Neutrophil (primary cell): ENCODE results near the gene LDLRAD4.

Source experiments
- H3K27ac ChIP-seq: fragments of 200-600 bp; sonication (generic); 2 replicates; pipeline ENCODE4 v1.5.1; 2016; ENCODE audit warnings: mild to moderate bottlenecking, moderate library complexity
- H3K27me3 ChIP-seq: fragments of 200-600 bp; sonication (generic); 2 replicates; pipeline ENCODE4 v1.6.0; 2016; ENCODE audit warnings: mild to moderate bottlenecking
- H3K36me3 ChIP-seq: fragments of 200-600 bp; sonication (generic); 2 replicates; pipeline ENCODE4 v1.5.1; 2017
- H3K4me1 ChIP-seq, 2 experiments: fragments of 200-600 bp in 1 of 2; sonication (generic) in 1 of 2; 1 replicate in 1 of 2; 2 replicates in 1 of 2; pipeline versions ENCODE4 v1.5.1 to v1.6.1; 2013 to 2016; ENCODE audit warnings: low read depth in 1 of 2, low read length in 1 of 2, mild to moderate bottlenecking in 1 of 2, moderate library complexity in 1 of 2; ENCODE audit not compliant: control insufficient read depth in 1 of 2, insufficient read depth in 1 of 2
- H3K4me3 ChIP-seq, 2 experiments: fragments of 200-600 bp in 1 of 2; sonication (generic) in 1 of 2; 1 replicate in 1 of 2; 2 replicates in 1 of 2; pipeline ENCODE4 v1.5.1; 2013 to 2016; ENCODE audit warnings: low read depth in 1 of 2, low read length in 1 of 2, mild to moderate bottlenecking in 1 of 2, moderate library complexity in 1 of 2
- H3K9me3 ChIP-seq: fragments of 200-600 bp; sonication (generic); 2 replicates; pipeline ENCODE4 v1.5.1; 2016
- CTCF ChIP-seq: fragments of 200-600 bp; sonication (generic); IDR thresholded peaks from 2 replicates; pipeline ENCODE4 v1.5.1; 2016; ENCODE audit warnings: antibody characterized with exemption

The LDLRAD4 gene

GRCh38 chr18:13555192-13555591 is 336.6 kb downstream of the LDLRAD4 start:
- H3K36me3 ChIP-seq: no peaks in the 10 kb centered on the region
- no peaks in the 10 kb centered on the region for H3K4me1 ChIP-seq
- TF ChIP-seq CTCF: no peak
- no peaks in the 10 kb centered on the region for H3K9me3 ChIP-seq
- H3K27ac ChIP-seq: no peak overlapping the region
- H3K27me3 ChIP-seq: peaks cover 15% of the 10 kb centered on the region
- no peak overlapping the region for H3K4me3 ChIP-seq

GRCh38 chr18:13555865-13556264 is 337.3 kb downstream of the LDLRAD4 start:
- Histone ChIP-seq H3K27ac (no peak overlapping the region), H3K9me3 (no peaks in the 10 kb centered on the region), H3K36me3 (no peaks in the 10 kb centered on the region), H3K4me1 (no peaks in the 10 kb centered on the region), H3K4me3 (no peak overlapping the region), H3K27me3 (peaks cover 15% of the 10 kb centered on the region)
- no peak for TF ChIP-seq CTCF

- H3K36me3 ChIP-seq: no peaks in the 10 kb centered on the region
- H3K4me3 ChIP-seq: no peak overlapping the region
- no peak overlapping the region for H3K27ac ChIP-seq
- H3K27me3 ChIP-seq: peaks cover 15% of the 10 kb centered on the region
- TF ChIP-seq CTCF: no peak
- no peaks in the 10 kb centered on the region for H3K4me1 ChIP-seq
- H3K9me3 ChIP-seq: no peaks in the 10 kb centered on the region
These were observed 337.9 kb downstream of the LDLRAD4 start for GRCh38 chr18:13556502-13556901.

GRCh38 chr18:13558124-13558523 is 339.6 kb downstream of the LDLRAD4 start:
- Histone ChIP-seq H3K36me3 (no peaks in the 10 kb centered on the region), H3K9me3 (no peaks in the 10 kb centered on the region), H3K4me1 (peaks cover 0 to 1% of the 10 kb centered on the region in 2 experiments), H3K4me3 (no peak overlapping the region), H3K27ac (no peak overlapping the region), H3K27me3 (peaks cover 2% of the 10 kb centered on the region)
- TF ChIP-seq CTCF: no peak

- TF ChIP-seq CTCF: no peak
- Histone ChIP-seq H3K4me3 (no peak overlapping the region), H3K27me3 (no peaks in the 10 kb centered on the region)
These were observed 340.2 kb downstream of the LDLRAD4 start for GRCh38 chr18:13558790-13559189.

GRCh38 chr18:13559754-13560153 is 341.2 kb downstream of the LDLRAD4 start:
- no peaks in the 10 kb centered on the region for H3K36me3 ChIP-seq
- H3K27me3 ChIP-seq: peaks cover 9% of the 10 kb centered on the region
- no peak for TF ChIP-seq CTCF
- H3K27ac ChIP-seq: no peak overlapping the region
- H3K9me3 ChIP-seq: no peaks in the 10 kb centered on the region
- H3K4me3 ChIP-seq: no peak overlapping the region
- peaks cover 3 to 6% of the 10 kb centered on the region in 2 experiments for H3K4me1 ChIP-seq

More at GRCh38 chr18:13558790-13559189, 340.2 kb downstream of the LDLRAD4 start:
- Histone ChIP-seq H3K9me3 (no peaks in the 10 kb centered on the region), H3K27ac (no peak overlapping the region), H3K36me3 (no peaks in the 10 kb centered on the region), H3K4me1 (peaks cover 3 to 6% of the 10 kb centered on the region in 2 experiments)
